GM19328 (cell line): ENCODE results near the gene SMIM22.
A peak's percentile ranks its signal among the peaks of the same experiment; 100 is the strongest.

ENCODE experiments used
- ATAC-seq: cut with Tn5 transposase; IDR thresholded peaks from one replicate; pipeline ENCODE4 v1.9.1; 2021; ENCODE audit warnings: mild to moderate bottlenecking, moderate library complexity; ENCODE audit not compliant: unreplicated experiment

SMIM22 gene

GRCh38 chr16:4795181-4795827 lies at the start of gene SMIM22:
Gene SMIM22, plus strand, starts transcription at chr16:4795369. Its CDS starts 366 bp downstream, at chr16:4795735.
- ATAC-seq = no peak

GRCh38 chr16:4746215-4746614 lies 49.0 kb upstream of the SMIM22 start:
- no peak for ATAC-seq

GRCh38 chr16:4746991-4747574 lies 48.1 kb upstream of the SMIM22 start:
- no peak for ATAC-seq

GRCh38 chr16:4747906-4748681 lies 47.1 kb upstream of the SMIM22 start:
- ATAC-seq = no peak

GRCh38 chr16:4748682-4749411 lies 46.3 kb upstream of the SMIM22 start:
- ATAC-seq = no peak

- ATAC-seq = no peak
Observed at GRCh38 chr16:4749700-4750257, 45.4 kb upstream of the SMIM22 start.

- no peak for ATAC-seq
Observed at GRCh38 chr16:4750896-4751295, 44.3 kb upstream of the SMIM22 start.

- ATAC-seq = no peak
Observed at GRCh38 chr16:4752351-4753100, 42.6 kb upstream of the SMIM22 start.

- no peak for ATAC-seq
Observed at GRCh38 chr16:4753227-4753626, 41.9 kb upstream of the SMIM22 start.

- ATAC-seq = no peak
Observed at GRCh38 chr16:4754865-4755264, 40.3 kb upstream of the SMIM22 start.

- ATAC-seq = no peak
Observed at GRCh38 chr16:4755687-4756086, 39.5 kb upstream of the SMIM22 start.

GRCh38 chr16:4760221-4760910 lies 34.8 kb upstream of the SMIM22 start:
- no peak for ATAC-seq

GRCh38 chr16:4762205-4762604 lies 33.0 kb upstream of the SMIM22 start:
- no peak for ATAC-seq

GRCh38 chr16:4763791-4764190 lies 31.4 kb upstream of the SMIM22 start:
- no peak for ATAC-seq

GRCh38 chr16:4765511-4766474 lies 29.4 kb upstream of the SMIM22 start:
- no peak for ATAC-seq

GRCh38 chr16:4766875-4767628 lies 28.1 kb upstream of the SMIM22 start, which contains the start of gene ZNF500:
Gene ZNF500, minus strand, starts transcription at chr16:4767162. Its CDS starts 1,184 bp downstream, at chr16:4765978.
- peak; percentile 85 for ATAC-seq

GRCh38 chr16:4767872-4768548 lies 27.2 kb upstream of the SMIM22 start:
- ATAC-seq = no peak
